22Rv1 (cell line): ENCODE measurements around the gene UMODL1.

Experiments used
- H3K27ac ChIP-seq: fragments of 450-650 bp; 2 replicates; pipeline ENCODE4 v1.5.1; 2017
- ZFX ChIP-seq: fragments of 450-650 bp; IDR thresholded peaks from 2 replicates; pipeline ENCODE4 v1.6.1; 2017; ENCODE audit warnings: antibody characterized with exemption, borderline replicate concordance
- TF ChIP-seq, protein P1 (sequence below): fragments of 450-650 bp; IDR thresholded peaks from 2 replicates; pipeline ENCODE4 v1.5.1; 2017; ENCODE audit warnings: mild to moderate bottlenecking

UMODL1 gene

DNA sequence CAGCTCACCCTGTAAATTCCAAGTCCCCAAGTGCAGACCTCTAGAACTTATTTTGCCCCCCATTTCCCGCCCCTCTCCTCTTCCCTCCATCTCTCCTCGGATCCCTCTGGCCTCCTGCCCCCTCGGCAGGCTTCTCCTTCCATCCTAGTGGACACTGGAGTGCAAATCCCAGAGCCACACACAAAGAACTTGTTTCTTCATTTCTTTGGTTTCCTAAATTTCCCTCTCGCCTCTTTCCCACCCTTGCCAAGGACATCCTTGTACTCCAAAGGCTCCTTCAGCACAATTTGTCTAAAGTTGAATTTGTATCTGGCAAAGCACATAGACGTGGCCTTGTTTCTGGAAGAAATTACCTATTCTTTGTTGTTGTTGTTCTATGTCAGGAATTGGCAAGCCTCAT, 17.5 kb downstream of the UMODL1 start:
- H3K27ac ChIP-seq = no peak overlapping the region
- TF ChIP-seq ZFX = no peak
- TF ChIP-seq, protein P1, sequence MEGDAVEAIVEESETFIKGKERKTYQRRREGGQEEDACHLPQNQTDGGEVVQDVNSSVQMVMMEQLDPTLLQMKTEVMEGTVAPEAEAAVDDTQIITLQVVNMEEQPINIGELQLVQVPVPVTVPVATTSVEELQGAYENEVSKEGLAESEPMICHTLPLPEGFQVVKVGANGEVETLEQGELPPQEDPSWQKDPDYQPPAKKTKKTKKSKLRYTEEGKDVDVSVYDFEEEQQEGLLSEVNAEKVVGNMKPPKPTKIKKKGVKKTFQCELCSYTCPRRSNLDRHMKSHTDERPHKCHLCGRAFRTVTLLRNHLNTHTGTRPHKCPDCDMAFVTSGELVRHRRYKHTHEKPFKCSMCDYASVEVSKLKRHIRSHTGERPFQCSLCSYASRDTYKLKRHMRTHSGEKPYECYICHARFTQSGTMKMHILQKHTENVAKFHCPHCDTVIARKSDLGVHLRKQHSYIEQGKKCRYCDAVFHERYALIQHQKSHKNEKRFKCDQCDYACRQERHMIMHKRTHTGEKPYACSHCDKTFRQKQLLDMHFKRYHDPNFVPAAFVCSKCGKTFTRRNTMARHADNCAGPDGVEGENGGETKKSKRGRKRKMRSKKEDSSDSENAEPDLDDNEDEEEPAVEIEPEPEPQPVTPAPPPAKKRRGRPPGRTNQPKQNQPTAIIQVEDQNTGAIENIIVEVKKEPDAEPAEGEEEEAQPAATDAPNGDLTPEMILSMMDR = no peak

DNA sequence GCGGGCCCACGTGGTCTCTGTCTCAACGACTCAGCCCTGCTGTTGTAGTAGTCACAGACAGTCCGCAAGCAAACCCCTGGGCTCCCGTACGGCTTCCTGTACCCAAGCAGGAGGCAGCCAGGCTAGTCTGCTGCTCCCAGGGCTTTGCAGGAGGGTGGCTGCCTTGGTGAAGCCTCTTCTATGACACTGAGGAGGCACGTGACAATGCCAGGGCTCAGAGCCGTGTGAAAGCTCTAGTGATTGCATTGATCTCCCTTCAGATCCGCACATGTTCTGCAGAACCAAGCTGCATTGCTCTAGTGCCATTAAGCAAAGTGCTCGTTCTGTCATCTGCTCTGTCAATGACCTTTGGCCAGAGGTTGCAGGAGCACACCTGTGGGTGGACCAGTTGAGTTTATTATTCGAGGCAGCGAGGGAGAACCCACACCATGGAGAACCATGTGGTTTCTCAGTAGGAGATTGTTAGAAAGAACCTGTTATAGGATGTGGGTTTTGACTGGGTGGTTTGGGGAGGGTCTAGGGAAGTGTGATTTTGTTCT, 18.0 kb downstream of the UMODL1 start:
- H3K27ac ChIP-seq = no peak overlapping the region
- TF ChIP-seq, protein P1 = no peak
- TF ChIP-seq ZFX = no peak

DNA sequence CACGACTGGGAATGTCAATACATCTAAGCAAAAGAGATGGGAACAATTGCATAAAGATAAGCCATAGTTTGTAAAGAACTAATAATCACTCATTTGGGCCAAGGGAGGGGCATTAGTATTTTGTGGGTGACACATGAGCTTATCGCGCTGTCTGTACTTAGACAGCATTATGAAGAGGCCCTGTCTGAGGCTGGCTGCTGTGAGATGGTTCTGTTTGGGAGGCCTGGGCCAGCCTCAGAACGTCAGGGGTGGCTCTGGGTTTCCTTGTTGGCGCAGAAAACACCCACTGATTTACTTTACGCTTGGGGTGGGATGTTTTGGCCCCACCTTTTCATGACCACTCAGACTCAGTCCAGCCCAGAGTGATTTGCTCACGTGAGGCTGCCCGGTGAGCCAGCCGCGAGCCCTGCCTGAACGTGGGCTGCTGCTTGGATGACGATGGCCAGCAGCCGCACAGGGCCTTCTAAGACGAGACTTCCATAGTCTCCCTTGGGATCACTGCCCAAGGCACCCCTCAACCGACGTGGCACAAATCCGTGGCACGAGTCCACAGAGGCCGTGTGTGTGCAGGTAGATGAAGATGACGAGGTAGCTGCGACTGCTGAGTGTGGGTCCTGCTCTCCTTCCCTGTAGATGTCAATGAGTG, 18.7 kb downstream of the UMODL1 start:
- TF ChIP-seq, protein P1 = no peak
- no peak for TF ChIP-seq ZFX
- no peak overlapping the region for H3K27ac ChIP-seq

- TF ChIP-seq ZFX = no peak
- TF ChIP-seq, protein P1 = no peak
- H3K27ac ChIP-seq = no peak overlapping the region
Measured at GRCh38 chr21:42091899-42092508, 20.9 kb downstream of the UMODL1 start.

DNA sequence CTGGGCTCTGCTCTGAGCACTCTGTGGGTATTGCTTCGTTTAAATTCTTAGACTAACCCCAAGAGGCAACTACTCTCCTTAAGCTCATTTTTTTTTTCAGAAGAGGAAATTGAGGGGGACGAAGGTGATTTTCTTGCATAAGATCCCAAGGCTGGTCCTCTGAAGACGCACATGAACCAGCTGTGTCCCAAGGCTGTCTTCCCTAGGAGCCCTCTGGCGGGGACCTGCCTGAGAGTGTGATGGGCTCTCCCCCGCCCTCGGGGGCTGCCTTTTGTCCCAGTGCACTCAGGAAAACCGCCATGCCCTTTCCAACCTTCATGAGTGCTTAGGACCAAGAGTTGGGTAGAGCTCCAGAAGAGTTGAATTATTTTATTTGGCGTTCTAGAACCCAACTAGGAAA, 21.7 kb downstream of the UMODL1 start:
- TF ChIP-seq, protein P1 = no peak
- TF ChIP-seq ZFX = no peak
- H3K27ac ChIP-seq = no peak overlapping the region

- TF ChIP-seq, protein P1 = no peak
- TF ChIP-seq ZFX = no peak
- H3K27ac ChIP-seq = no peak overlapping the region
Measured at GRCh38 chr21:42093186-42093585, 22.1 kb downstream of the UMODL1 start.

- H3K27ac ChIP-seq = no peak overlapping the region
- TF ChIP-seq ZFX = no peak
- TF ChIP-seq, protein P1 = no peak
Measured at GRCh38 chr21:42093991-42094421, 22.9 kb downstream of the UMODL1 start.
